ENCODE results near the gene ATAD3C.

ATAD3C gene

DNA sequence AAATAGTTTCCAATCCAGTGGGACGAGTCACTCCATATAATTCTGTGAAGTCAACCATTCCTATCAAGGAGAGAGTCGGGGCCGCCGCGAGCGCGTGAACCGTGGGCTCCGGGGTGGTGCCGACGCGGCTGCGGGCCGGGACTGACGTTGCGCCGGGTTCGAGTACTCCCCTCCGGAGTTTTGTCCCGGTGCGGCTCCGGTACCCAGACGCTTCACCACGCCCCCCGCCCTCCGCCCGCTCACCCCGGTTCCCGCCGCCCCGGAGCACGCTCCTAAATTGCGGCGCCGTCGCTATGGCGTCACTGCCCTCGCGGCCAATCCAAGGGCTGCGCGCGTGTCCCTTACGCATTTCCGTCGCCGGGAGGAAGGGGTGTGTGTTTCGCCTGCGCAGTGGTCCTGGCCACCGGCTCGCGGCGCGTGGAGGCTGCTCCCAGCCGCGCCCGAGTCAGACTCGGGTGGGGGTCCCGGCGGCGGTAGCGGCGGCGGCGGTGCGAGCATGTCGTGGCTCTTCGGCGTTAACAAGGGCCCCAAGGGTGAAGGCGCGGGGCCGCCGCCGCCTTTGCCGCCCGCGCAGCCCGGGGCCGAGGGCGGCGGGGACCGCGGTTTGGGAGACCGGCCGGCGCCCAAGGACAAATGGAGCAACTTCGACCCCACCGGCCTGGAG is 22.0 kb downstream of the ATAD3C start, which contains the start of gene ATAD3B:
Gene ATAD3B (plus strand): TSS at position 377 of the 664 bp plus-strand sequence. CDS start 120 bp downstream, at position 497.
- no peaks in the 10 kb centered on the region for H3K4me1 ChIP-seq (ENCODE audit: control insufficient read depth, insufficient read depth, low read length)
- H3K4me3 ChIP-seq (ENCODE audit: low read depth, low read length), result peak within 1 kb of the TSS; percentile 97
- peak within 1 kb of the TSS; percentile 42 for H3K27ac ChIP-seq (ENCODE audit: extremely low read depth, low read depth, low read length)
- H3K36me3 ChIP-seq (ENCODE audit: control insufficient read depth in 2 of 2, insufficient read depth in 1 of 2, low read length in 2 of 2), result peaks cover under 1 to 14% of the 10 kb centered on the region in 2 experiments; a peak in 2 of 3 replicates
- H3K9me3 ChIP-seq (ENCODE audit: control insufficient read depth, insufficient read depth, low read depth, low read length), result no peaks in the 10 kb centered on the region
- ChIA-PET CTCF (no interaction called here), POLR2A (no interaction called here)
- TF ChIP-seq ZNF157 (tag by site-specific recombination; IDR thresholded peaks at IDR 0.05), result no peak
- TF ChIP-seq, protein P1, sequence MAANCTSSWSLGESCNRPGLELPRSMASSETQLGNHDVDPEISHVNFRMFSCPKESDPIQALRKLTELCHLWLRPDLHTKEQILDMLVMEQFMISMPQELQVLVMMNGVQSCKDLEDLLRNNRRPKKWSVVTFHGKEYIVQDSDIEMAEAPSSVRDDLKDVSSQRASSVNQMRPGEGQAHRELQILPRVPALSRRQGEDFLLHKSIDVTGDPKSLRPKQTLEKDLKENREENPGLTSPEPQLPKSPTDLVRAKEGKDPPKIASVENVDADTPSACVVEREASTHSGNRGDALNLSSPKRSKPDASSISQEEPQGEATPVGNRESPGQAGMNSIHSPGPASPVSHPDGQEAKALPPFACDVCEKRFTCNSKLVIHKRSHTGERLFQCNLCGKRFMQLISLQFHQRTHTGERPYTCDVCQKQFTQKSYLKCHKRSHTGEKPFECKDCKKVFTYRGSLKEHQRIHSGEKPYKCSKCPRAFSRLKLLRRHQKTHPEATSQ (tag by site-specific recombination; IDR thresholded peaks at IDR 0.05), result no peak
- TF ChIP-seq ZNF223 (tag by site-specific recombination; IDR thresholded peaks at IDR 0.05), result no peak
- TF ChIP-seq, protein P2, sequence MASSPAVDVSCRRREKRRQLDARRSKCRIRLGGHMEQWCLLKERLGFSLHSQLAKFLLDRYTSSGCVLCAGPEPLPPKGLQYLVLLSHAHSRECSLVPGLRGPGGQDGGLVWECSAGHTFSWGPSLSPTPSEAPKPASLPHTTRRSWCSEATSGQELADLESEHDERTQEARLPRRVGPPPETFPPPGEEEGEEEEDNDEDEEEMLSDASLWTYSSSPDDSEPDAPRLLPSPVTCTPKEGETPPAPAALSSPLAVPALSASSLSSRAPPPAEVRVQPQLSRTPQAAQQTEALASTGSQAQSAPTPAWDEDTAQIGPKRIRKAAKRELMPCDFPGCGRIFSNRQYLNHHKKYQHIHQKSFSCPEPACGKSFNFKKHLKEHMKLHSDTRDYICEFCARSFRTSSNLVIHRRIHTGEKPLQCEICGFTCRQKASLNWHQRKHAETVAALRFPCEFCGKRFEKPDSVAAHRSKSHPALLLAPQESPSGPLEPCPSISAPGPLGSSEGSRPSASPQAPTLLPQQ (tag by site-specific recombination; IDR thresholded peaks at IDR 0.05), result no peak
- TF ChIP-seq GLIS1 (tag by site-specific recombination; IDR thresholded peaks at IDR 0.05), result peak; percentile 50; the same call in 1 of the 2 replicates
- TF ChIP-seq YY2 (tag by site-specific recombination; IDR thresholded peaks at IDR 0.05), result no peak
- TF ChIP-seq, protein P3, sequence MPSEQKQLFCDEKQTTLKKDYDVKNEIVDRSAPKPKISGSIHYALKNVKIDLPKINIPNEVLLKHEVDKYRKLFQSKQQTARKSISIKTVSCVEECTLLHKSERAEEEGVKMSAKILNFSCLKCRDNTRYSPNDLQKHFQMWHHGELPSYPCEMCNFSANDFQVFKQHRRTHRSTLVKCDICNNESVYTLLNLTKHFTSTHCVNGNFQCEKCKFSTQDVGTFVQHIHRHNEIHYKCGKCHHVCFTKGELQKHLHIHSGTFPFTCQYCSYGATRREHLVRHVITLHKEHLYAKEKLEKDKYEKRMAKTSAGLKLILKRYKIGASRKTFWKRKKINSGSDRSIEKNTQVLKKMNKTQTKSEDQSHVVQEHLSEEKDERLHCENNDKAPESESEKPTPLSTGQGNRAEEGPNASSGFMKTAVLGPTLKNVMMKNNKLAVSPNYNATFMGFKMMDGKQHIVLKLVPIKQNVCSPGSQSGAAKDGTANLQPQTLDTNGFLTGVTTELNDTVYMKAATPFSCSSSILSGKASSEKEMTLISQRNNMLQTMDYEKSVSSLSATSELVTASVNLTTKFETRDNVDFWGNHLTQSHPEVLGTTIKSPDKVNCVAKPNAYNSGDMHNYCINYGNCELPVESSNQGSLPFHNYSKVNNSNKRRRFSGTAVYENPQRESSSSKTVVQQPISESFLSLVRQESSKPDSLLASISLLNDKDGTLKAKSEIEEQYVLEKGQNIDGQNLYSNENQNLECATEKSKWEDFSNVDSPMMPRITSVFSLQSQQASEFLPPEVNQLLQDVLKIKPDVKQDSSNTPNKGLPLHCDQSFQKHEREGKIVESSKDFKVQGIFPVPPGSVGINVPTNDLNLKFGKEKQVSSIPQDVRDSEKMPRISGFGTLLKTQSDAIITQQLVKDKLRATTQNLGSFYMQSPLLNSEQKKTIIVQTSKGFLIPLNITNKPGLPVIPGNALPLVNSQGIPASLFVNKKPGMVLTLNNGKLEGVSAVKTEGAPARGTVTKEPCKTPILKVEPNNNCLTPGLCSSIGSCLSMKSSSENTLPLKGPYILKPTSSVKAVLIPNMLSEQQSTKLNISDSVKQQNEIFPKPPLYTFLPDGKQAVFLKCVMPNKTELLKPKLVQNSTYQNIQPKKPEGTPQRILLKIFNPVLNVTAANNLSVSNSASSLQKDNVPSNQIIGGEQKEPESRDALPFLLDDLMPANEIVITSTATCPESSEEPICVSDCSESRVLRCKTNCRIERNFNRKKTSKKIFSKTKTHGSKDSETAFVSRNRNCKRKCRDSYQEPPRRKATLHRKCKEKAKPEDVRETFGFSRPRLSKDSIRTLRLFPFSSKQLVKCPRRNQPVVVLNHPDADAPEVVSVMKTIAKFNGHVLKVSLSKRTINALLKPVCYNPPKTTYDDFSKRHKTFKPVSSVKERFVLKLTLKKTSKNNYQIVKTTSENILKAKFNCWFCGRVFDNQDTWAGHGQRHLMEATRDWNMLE (tag by site-specific recombination; conservative IDR thresholded peaks at IDR 0.05; ENCODE audit: low read depth), result 0 out of 2 replicates have a peak, but pooled peaks have one; percentile 43
- peak; percentile 94 for TF ChIP-seq SP2 (tag by site-specific recombination; IDR thresholded peaks at IDR 0.05)
- peak; percentile 95 for TF ChIP-seq ZEB2 (tag by site-specific recombination; IDR thresholded peaks at IDR 0.05)
- TF ChIP-seq ZNF433 (tag by site-specific recombination; IDR thresholded peaks at IDR 0.05; ENCODE audit: low read depth), result no peak
- TF ChIP-seq, protein P4, sequence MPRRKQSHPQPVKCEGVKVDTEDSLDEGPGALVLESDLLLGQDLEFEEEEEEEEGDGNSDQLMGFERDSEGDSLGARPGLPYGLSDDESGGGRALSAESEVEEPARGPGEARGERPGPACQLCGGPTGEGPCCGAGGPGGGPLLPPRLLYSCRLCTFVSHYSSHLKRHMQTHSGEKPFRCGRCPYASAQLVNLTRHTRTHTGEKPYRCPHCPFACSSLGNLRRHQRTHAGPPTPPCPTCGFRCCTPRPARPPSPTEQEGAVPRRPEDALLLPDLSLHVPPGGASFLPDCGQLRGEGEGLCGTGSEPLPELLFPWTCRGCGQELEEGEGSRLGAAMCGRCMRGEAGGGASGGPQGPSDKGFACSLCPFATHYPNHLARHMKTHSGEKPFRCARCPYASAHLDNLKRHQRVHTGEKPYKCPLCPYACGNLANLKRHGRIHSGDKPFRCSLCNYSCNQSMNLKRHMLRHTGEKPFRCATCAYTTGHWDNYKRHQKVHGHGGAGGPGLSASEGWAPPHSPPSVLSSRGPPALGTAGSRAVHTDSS (tag by site-specific recombination; IDR thresholded peaks at IDR 0.05), result no peak
- TF ChIP-seq ZNF521 (tag by site-specific recombination; IDR thresholded peaks at IDR 0.05), result no peak
- TF ChIP-seq ZNF121 (tag by site-specific recombination; IDR thresholded peaks at IDR 0.05), result no peak
- TF ChIP-seq, protein P5, sequence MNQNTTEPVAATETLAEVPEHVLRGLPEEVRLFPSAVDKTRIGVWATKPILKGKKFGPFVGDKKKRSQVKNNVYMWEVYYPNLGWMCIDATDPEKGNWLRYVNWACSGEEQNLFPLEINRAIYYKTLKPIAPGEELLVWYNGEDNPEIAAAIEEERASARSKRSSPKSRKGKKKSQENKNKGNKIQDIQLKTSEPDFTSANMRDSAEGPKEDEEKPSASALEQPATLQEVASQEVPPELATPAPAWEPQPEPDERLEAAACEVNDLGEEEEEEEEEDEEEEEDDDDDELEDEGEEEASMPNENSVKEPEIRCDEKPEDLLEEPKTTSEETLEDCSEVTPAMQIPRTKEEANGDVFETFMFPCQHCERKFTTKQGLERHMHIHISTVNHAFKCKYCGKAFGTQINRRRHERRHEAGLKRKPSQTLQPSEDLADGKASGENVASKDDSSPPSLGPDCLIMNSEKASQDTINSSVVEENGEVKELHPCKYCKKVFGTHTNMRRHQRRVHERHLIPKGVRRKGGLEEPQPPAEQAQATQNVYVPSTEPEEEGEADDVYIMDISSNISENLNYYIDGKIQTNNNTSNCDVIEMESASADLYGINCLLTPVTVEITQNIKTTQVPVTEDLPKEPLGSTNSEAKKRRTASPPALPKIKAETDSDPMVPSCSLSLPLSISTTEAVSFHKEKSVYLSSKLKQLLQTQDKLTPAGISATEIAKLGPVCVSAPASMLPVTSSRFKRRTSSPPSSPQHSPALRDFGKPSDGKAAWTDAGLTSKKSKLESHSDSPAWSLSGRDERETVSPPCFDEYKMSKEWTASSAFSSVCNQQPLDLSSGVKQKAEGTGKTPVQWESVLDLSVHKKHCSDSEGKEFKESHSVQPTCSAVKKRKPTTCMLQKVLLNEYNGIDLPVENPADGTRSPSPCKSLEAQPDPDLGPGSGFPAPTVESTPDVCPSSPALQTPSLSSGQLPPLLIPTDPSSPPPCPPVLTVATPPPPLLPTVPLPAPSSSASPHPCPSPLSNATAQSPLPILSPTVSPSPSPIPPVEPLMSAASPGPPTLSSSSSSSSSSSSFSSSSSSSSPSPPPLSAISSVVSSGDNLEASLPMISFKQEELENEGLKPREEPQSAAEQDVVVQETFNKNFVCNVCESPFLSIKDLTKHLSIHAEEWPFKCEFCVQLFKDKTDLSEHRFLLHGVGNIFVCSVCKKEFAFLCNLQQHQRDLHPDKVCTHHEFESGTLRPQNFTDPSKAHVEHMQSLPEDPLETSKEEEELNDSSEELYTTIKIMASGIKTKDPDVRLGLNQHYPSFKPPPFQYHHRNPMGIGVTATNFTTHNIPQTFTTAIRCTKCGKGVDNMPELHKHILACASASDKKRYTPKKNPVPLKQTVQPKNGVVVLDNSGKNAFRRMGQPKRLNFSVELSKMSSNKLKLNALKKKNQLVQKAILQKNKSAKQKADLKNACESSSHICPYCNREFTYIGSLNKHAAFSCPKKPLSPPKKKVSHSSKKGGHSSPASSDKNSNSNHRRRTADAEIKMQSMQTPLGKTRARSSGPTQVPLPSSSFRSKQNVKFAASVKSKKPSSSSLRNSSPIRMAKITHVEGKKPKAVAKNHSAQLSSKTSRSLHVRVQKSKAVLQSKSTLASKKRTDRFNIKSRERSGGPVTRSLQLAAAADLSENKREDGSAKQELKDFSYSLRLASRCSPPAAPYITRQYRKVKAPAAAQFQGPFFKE (tag by site-specific recombination; IDR thresholded peaks at IDR 0.05; ENCODE audit: borderline replicate concordance), result no peak
- no peak for TF ChIP-seq GLI4 (tag by site-specific recombination; IDR thresholded peaks at IDR 0.05)
- TF ChIP-seq RBAK (tag by site-specific recombination; IDR thresholded peaks at IDR 0.05), result no peak
- TF ChIP-seq ZNF146 (tag by site-specific recombination; IDR thresholded peaks at IDR 0.05), result peak; percentile 28; the same call in 1 of the 2 replicates
- TF ChIP-seq, protein P6, sequence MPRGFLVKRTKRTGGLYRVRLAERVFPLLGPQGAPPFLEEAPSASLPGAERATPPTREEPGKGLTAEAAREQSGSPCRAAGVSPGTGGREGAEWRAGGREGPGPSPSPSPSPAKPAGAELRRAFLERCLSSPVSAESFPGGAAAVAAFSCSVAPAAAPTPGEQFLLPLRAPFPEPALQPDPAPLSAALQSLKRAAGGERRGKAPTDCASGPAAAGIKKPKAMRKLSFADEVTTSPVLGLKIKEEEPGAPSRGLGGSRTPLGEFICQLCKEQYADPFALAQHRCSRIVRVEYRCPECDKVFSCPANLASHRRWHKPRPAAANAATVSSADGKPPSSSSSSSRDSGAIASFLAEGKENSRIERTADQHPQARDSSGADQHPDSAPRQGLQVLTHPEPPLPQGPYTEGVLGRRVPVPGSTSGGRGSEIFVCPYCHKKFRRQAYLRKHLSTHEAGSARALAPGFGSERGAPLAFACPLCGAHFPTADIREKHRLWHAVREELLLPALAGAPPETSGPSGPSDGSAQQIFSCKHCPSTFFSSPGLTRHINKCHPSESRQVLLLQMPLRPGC (tag by site-specific recombination; IDR thresholded peaks at IDR 0.05), result peak; percentile 73; the same call in 1 of the 2 replicates
- no peak for TF ChIP-seq ZNF132 (tag by site-specific recombination; IDR thresholded peaks at IDR 0.05; ENCODE audit: borderline replicate concordance)
- peak; percentile 89 for TF ChIP-seq SP3 (tag by site-specific recombination; IDR thresholded peaks at IDR 0.05)

Measured in HEK293 (cell line).